Naive thymus-derived CD4-positive, alpha-beta T cell (primary cell): ENCODE results near the gene NR1H4. TPM values are rescaled to one million over a fixed set of nuclear protein-coding genes. Genes with fewer than 3 reads are reported as not detected.

Experiments
- ATAC-seq: fragments of 150-1000 bp; cut with Tn5 transposase; 2 replicates; pipeline ENCODE4 v1.10.0; 2021; ENCODE audit warnings: mild to moderate bottlenecking, moderate library complexity
- CTCF ChIA-PET: fragments of 350-600 bp; sonication (Branson Sonifier 250); formaldehyde crosslinking; loops from one replicate; lab custom pipeline; 2021; ENCODE audit warnings: antibody characterized with exemption; lab: Charles Lee
- POLR2A ChIA-PET: fragments of 350-600 bp; sonication (Branson Sonifier 250); formaldehyde crosslinking; loops from one replicate; lab custom pipeline; 2021; ENCODE audit warnings: antibody characterized with exemption, inconsistent platforms; lab: Charles Lee
- DNase-seq, 9 donors: peaks; one replicate each; pipeline versions ENCODE4 v3.0.0 to v3.0.0-alpha.2; 2020 to 2022; ENCODE audit warnings: mixed read lengths in 1 of 9
- H3K27ac ChIP-seq: one replicate; pipeline ENCODE4 v1.7.0; 2013; ENCODE audit warnings: mild to moderate bottlenecking, low read depth, low read length, moderate library complexity
- H3K27me3 ChIP-seq, 2 donors: one replicate each; pipeline ENCODE4 v1.7.0; 2013; ENCODE audit warnings: low read length in 2 of 2, mild to moderate bottlenecking in 2 of 2, moderate library complexity in 2 of 2; ENCODE audit not compliant: control insufficient read depth in 2 of 2, insufficient read depth in 2 of 2
- H3K36me3 ChIP-seq, 3 experiments: 1 replicate in 2 of 3; 2 replicates in 1 of 3; pipeline ENCODE4 v1.7.0; 2013; ENCODE audit warnings: low read length in 3 of 3, mild to moderate bottlenecking in 3 of 3, moderate library complexity in 1 of 3; ENCODE audit not compliant: insufficient read depth in 3 of 3, control insufficient read depth in 2 of 3
- H3K4me1 ChIP-seq, 2 donors: one replicate each; pipeline ENCODE4 v1.7.0; 2013; ENCODE audit warnings: low read length in 2 of 2, mild to moderate bottlenecking in 2 of 2, moderate library complexity in 1 of 2; ENCODE audit not compliant: control insufficient read depth in 2 of 2, insufficient read depth in 2 of 2
- H3K4me3 ChIP-seq: 2 replicates; pipeline ENCODE4 v1.7.0; 2013; ENCODE audit warnings: mild to moderate bottlenecking, low read length
- H3K9me3 ChIP-seq, 3 experiments: 1 replicate in 2 of 3; 2 replicates in 1 of 3; pipeline ENCODE4 v1.7.0; 2013; ENCODE audit warnings: low read length in 3 of 3; ENCODE audit not compliant: control insufficient read depth in 2 of 3
- H3K27ac Mint-ChIP-seq, 9 donors: one replicate each; pipeline ENCODE4 v1.8.0; 2020 to 2022; ENCODE audit warnings: mixed read lengths in 9 of 9, mild to moderate bottlenecking in 8 of 9, moderate library complexity in 5 of 9, inconsistent platforms in 2 of 9
- H3K27me3 Mint-ChIP-seq, 5 donors: one replicate each; pipeline ENCODE4 v1.8.0; 2021 to 2022; ENCODE audit warnings: mixed read lengths in 5 of 5, mild to moderate bottlenecking in 1 of 5
- H3K36me3 Mint-ChIP-seq, 5 donors: one replicate each; pipeline ENCODE4 v1.8.0; 2020 to 2022; ENCODE audit warnings: mixed read lengths in 5 of 5, mild to moderate bottlenecking in 3 of 5, inconsistent platforms in 1 of 5
- H3K4me1 Mint-ChIP-seq, 7 donors: one replicate each; pipeline ENCODE4 v1.8.0; 2020 to 2022; ENCODE audit warnings: mixed read lengths in 7 of 7, mild to moderate bottlenecking in 3 of 7, inconsistent platforms in 1 of 7
- H3K4me3 Mint-ChIP-seq, 10 donors: one replicate each; pipeline ENCODE4 v1.8.0; 2020 to 2022; ENCODE audit warnings: mild to moderate bottlenecking in 10 of 10, mixed read lengths in 10 of 10, moderate library complexity in 6 of 10, inconsistent platforms in 2 of 10
- H3K9me3 Mint-ChIP-seq, 11 donors: one replicate each; pipeline ENCODE4 v1.8.0; 2020 to 2022; ENCODE audit warnings: mixed read lengths in 11 of 11, mild to moderate bottlenecking in 4 of 11, inconsistent platforms in 1 of 11, moderate library complexity in 1 of 11
- intact Hi-C, 2 donors: fragments of 100-400 bp; cut with micrococcal nuclease; formaldehyde crosslinking; loops; one replicate each; pipeline ENCODE4 v1.15.1; 2023
- polyA plus RNA-seq, 2 donors: library from polyadenylated mRNA; unstranded; fragments of 300-500 nt; fragmentation: Illumina TruSeq; gene quantifications; one replicate each; pipeline ENCODE4 v1.2.3, GENCODE V29; 2021
- total RNA-seq, 6 experiments: library from RNA in 5 of 6; stranded (reverse) in 5 of 6; gene quantifications; 1 replicate in 5 of 6; 2 replicates in 1 of 6; pipeline ENCODE4 v1.2.3 and lab custom pipeline; 2021 to 2026

The NR1H4 gene
- total and polyA plus RNA-seq, 7 experiments from 2014 or later: not detected

- H3K36me3 ChIP-seq: no peaks in the 10 kb centered on the region
- ChIA-PET POLR2A (no interaction called here), CTCF (interaction anchor here (0.6 kb wide), 1 partner anchor 205 kb away, joined by 3 read pairs; no protein-coding TSS in a partner anchor)
- ATAC-seq (no peak), DNase-seq (no peak)
- intact Hi-C loops: no loop called here
- no peak overlapping the region for H3K4me3 ChIP-seq
- no peaks in the 10 kb centered on the region for H3K27me3 ChIP-seq
- no peak overlapping the region for H3K27ac Mint-ChIP-seq
- no peak overlapping the region for H3K4me3 Mint-ChIP-seq
- no peaks in the 10 kb centered on the region for H3K4me1 ChIP-seq
- peaks cover 0 to 2% (median 0%) of the 10 kb centered on the region in 11 donors for H3K9me3 Mint-ChIP-seq
- H3K27ac ChIP-seq: no peak overlapping the region
- peaks cover 0 to 5% (median 0%) of the 10 kb centered on the region in 5 donors for H3K36me3 Mint-ChIP-seq
- H3K27me3 Mint-ChIP-seq: peaks cover 14 to 45% (median 33%) of the 10 kb centered on the region in 5 donors
- H3K9me3 ChIP-seq: no peaks in the 10 kb centered on the region
- H3K4me1 Mint-ChIP-seq: no peaks in the 10 kb centered on the region
These were observed 22.9 kb upstream of the NR1H4 start for GRCh38 chr12:100450735-100451134.

GRCh38 chr12:100453951-100454350, 19.7 kb upstream of the NR1H4 start:
- Histone ChIP-seq H3K27ac (no peak overlapping the region), H3K27me3 (no peaks in the 10 kb centered on the region), H3K4me3 (no peak overlapping the region), H3K9me3 (no peaks in the 10 kb centered on the region), H3K36me3 (no peaks in the 10 kb centered on the region), H3K4me1 (no peaks in the 10 kb centered on the region)
- Mint-ChIP-seq H3K4me1 (no peaks in the 10 kb centered on the region), H3K9me3 (peaks cover 0 to 2% (median 0%) of the 10 kb centered on the region in 11 donors), H3K27me3 (peaks cover 7 to 41% (median 23%) of the 10 kb centered on the region in 5 donors), H3K4me3 (no peak overlapping the region), H3K27ac (no peak overlapping the region), H3K36me3 (no peaks in the 10 kb centered on the region)
- DNase-seq (no peak), ATAC-seq (no peak)
- CTCF ChIA-PET: interaction anchor here (0.7 kb wide), 1 partner anchor 1667 kb away, joined by 4 read pairs; no protein-coding TSS in a partner anchor
- intact Hi-C loops: no loop called here
- POLR2A ChIA-PET: no interaction called here

- no peak overlapping the region for H3K27ac Mint-ChIP-seq
- no peaks in the 10 kb centered on the region for H3K9me3 Mint-ChIP-seq
- Histone ChIP-seq H3K4me1 (no peaks in the 10 kb centered on the region), H3K36me3 (no peaks in the 10 kb centered on the region), H3K4me3 (no peak overlapping the region), H3K27me3 (no peaks in the 10 kb centered on the region), H3K9me3 (no peaks in the 10 kb centered on the region), H3K27ac (no peak overlapping the region)
- CTCF ChIA-PET: no interaction called here
- DNase-seq (no peak), ATAC-seq (no peak)
- POLR2A ChIA-PET: no interaction called here
- H3K36me3 Mint-ChIP-seq: no peaks in the 10 kb centered on the region
- peaks cover 5 to 24% (median 10%) of the 10 kb centered on the region in 5 donors for H3K27me3 Mint-ChIP-seq
- intact Hi-C loops: no loop called here
- no peak overlapping the region for H3K4me3 Mint-ChIP-seq
- no peaks in the 10 kb centered on the region for H3K4me1 Mint-ChIP-seq
These were observed 17.8 kb upstream of the NR1H4 start for GRCh38 chr12:100455896-100456295.

GRCh38 chr12:100458191-100458590, 15.5 kb upstream of the NR1H4 start:
- ATAC-seq (no peak), DNase-seq (no peak)
- H3K27me3 Mint-ChIP-seq: peaks cover 2 to 18% (median 11%) of the 10 kb centered on the region in 5 donors
- intact Hi-C loops: no loop called here
- Histone ChIP-seq H3K4me3 (no peak overlapping the region), H3K4me1 (no peaks in the 10 kb centered on the region), H3K27me3 (no peaks in the 10 kb centered on the region), H3K27ac (no peak overlapping the region), H3K9me3 (no peaks in the 10 kb centered on the region), H3K36me3 (no peaks in the 10 kb centered on the region)
- H3K4me1 Mint-ChIP-seq: no peaks in the 10 kb centered on the region
- no peaks in the 10 kb centered on the region for H3K9me3 Mint-ChIP-seq
- no peak overlapping the region for H3K27ac Mint-ChIP-seq
- ChIA-PET POLR2A (no interaction called here), CTCF (no interaction called here)
- H3K4me3 Mint-ChIP-seq: no peak overlapping the region
- H3K36me3 Mint-ChIP-seq: no peaks in the 10 kb centered on the region

- no peaks in the 10 kb centered on the region for H3K27me3 ChIP-seq
- H3K4me3 Mint-ChIP-seq: no peak overlapping the region
- ATAC-seq (no peak), DNase-seq (no peak)
- peaks cover 0 to 18% (median 11%) of the 10 kb centered on the region in 5 donors for H3K27me3 Mint-ChIP-seq
- H3K4me1 ChIP-seq: no peaks in the 10 kb centered on the region
- no peaks in the 10 kb centered on the region for H3K4me1 Mint-ChIP-seq
- no peaks in the 10 kb centered on the region for H3K9me3 ChIP-seq
- H3K27ac ChIP-seq: no peak overlapping the region
- no peak overlapping the region for H3K4me3 ChIP-seq
- intact Hi-C loops: no loop called here
- ChIA-PET CTCF (no interaction called here), POLR2A (no interaction called here)
- no peaks in the 10 kb centered on the region for H3K9me3 Mint-ChIP-seq
- H3K36me3 ChIP-seq: no peaks in the 10 kb centered on the region
- no peaks in the 10 kb centered on the region for H3K36me3 Mint-ChIP-seq
- H3K27ac Mint-ChIP-seq: no peak overlapping the region
These were observed 13.0 kb upstream of the NR1H4 start for GRCh38 chr12:100460702-100461101.

- Histone ChIP-seq H3K27me3 (no peaks in the 10 kb centered on the region), H3K9me3 (no peaks in the 10 kb centered on the region), H3K36me3 (no peaks in the 10 kb centered on the region), H3K4me3 (no peak overlapping the region), H3K4me1 (no peaks in the 10 kb centered on the region), H3K27ac (no peak overlapping the region)
- Mint-ChIP-seq H3K27ac (no peak overlapping the region), H3K4me1 (no peaks in the 10 kb centered on the region), H3K4me3 (no peak overlapping the region), H3K36me3 (no peaks in the 10 kb centered on the region), H3K9me3 (no peaks in the 10 kb centered on the region), H3K27me3 (peaks cover 0 to 18% (median 11%) of the 10 kb centered on the region in 5 donors)
- CTCF ChIA-PET: no interaction called here
- intact Hi-C loops: no loop called here
- DNase-seq (no peak), ATAC-seq (no peak)
- POLR2A ChIA-PET: no interaction called here
These were observed 12.2 kb upstream of the NR1H4 start for GRCh38 chr12:100461330-100461973.

- H3K4me1 ChIP-seq: no peaks in the 10 kb centered on the region
- H3K4me3 ChIP-seq: no peak overlapping the region
- Mint-ChIP-seq H3K4me3 (no peak overlapping the region), H3K4me1 (no peaks in the 10 kb centered on the region), H3K36me3 (no peaks in the 10 kb centered on the region), H3K27ac (no peak overlapping the region), H3K27me3 (peaks cover 0 to 17% (median 8%) of the 10 kb centered on the region in 5 donors), H3K9me3 (no peaks in the 10 kb centered on the region)
- no peak for DNase-seq
- no peaks in the 10 kb centered on the region for H3K36me3 ChIP-seq
- H3K27me3 ChIP-seq: no peaks in the 10 kb centered on the region
- ChIA-PET CTCF (no interaction called here), POLR2A (no interaction called here)
- H3K9me3 ChIP-seq: no peaks in the 10 kb centered on the region
- H3K27ac ChIP-seq: no peak overlapping the region
- no peak for ATAC-seq
- intact Hi-C loops: no loop called here
These were observed 10.0 kb upstream of the NR1H4 start for GRCh38 chr12:100463661-100464060.
